BE2C (cell line): ENCODE measurements around the gene FGFRL1.

ENCODE experiments used
- DNase-seq: peaks from one replicate; pipeline ENCODE4 v3.0.0-alpha.2; 2020
- H3K27me3 ChIP-seq: fragments of 250-450 bp; sonication (Bioruptor Pico); 2 replicates; pipeline ENCODE4 v1.5.1; 2020; ENCODE audit warnings: mild to moderate bottlenecking
- H3K36me3 ChIP-seq: fragments of 250-450 bp; sonication (Bioruptor Pico); 2 replicates; pipeline ENCODE4 v1.5.1; 2020; ENCODE audit warnings: mild to moderate bottlenecking
- H3K4me1 ChIP-seq: fragments of 250-450 bp; sonication (Bioruptor Pico); 2 replicates; pipeline ENCODE4 v1.5.1; 2020
- H3K4me3 ChIP-seq: 2 replicates; pipeline ENCODE4 v1.5.1; 2011; ENCODE audit warnings: low read depth, low read length
- H3K9me3 ChIP-seq: fragments of 250-450 bp; sonication (Bioruptor Pico); 2 replicates; pipeline ENCODE4 v1.5.1; 2020
- CTCF ChIP-seq: IDR thresholded peaks from 2 replicates; pipeline ENCODE4 v1.5.1; 2012; ENCODE audit warnings: mild to moderate bottlenecking, low read depth, low read length

Gene FGFRL1

GRCh38 chr4:1018147-1019020, 7.0 kb downstream of the FGFRL1 start:
- Histone ChIP-seq H3K4me3 (no peak overlapping the region), H3K27me3 (peaks cover 4% of the 10 kb centered on the region; the same call in 1 of the 2 replicates), H3K36me3 (no peaks in the 10 kb centered on the region), H3K9me3 (no peaks in the 10 kb centered on the region), H3K4me1 (no peaks in the 10 kb centered on the region)
- TF ChIP-seq CTCF = no peak
- DNase-seq = no peak

DNA sequence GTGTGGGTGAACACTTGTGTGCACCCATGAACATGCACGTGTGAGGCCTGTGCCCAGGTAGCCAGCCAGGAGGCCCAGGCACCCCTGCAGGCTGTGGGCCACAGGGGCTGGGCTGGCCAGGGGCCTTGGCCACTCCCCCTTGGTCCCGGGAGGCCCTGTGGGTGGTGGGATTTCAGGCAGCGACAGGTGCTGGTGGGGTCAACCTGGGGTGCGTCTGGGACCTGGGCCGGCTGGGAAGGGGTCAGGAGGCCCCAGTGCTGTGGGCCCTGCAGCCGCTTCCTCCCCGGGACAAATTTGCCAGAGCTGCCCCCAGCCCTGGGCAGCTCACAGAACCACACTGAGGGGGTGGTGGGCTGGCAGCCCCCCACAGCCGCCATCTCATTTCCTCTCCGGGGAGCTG, 7.9 kb downstream of the FGFRL1 start:
- no peak for TF ChIP-seq CTCF
- H3K36me3 ChIP-seq = no peaks in the 10 kb centered on the region
- no peaks in the 10 kb centered on the region for H3K4me1 ChIP-seq
- H3K9me3 ChIP-seq = no peaks in the 10 kb centered on the region
- no peak overlapping the region for H3K4me3 ChIP-seq
- DNase-seq = no peak
- H3K27me3 ChIP-seq = peaks cover 4% of the 10 kb centered on the region; the same call in 1 of the 2 replicates

- TF ChIP-seq CTCF = no peak
- Histone ChIP-seq H3K4me1 (no peaks in the 10 kb centered on the region), H3K9me3 (no peaks in the 10 kb centered on the region), H3K4me3 (no peak overlapping the region), H3K36me3 (no peaks in the 10 kb centered on the region), H3K27me3 (peaks cover 4% of the 10 kb centered on the region; the same call in 1 of the 2 replicates)
- no peak for DNase-seq
These were observed 8.5 kb downstream of the FGFRL1 start for GRCh38 chr4:1019729-1020470.

GRCh38 chr4:1021386-1022050, 10.1 kb downstream of the FGFRL1 start:
- Histone ChIP-seq H3K27me3 (peaks cover 4% of the 10 kb centered on the region; the same call in 1 of the 2 replicates), H3K4me3 (no peak overlapping the region), H3K4me1 (no peaks in the 10 kb centered on the region), H3K9me3 (no peaks in the 10 kb centered on the region), H3K36me3 (no peaks in the 10 kb centered on the region)
- TF ChIP-seq CTCF = no peak
- DNase-seq = no peak

DNA sequence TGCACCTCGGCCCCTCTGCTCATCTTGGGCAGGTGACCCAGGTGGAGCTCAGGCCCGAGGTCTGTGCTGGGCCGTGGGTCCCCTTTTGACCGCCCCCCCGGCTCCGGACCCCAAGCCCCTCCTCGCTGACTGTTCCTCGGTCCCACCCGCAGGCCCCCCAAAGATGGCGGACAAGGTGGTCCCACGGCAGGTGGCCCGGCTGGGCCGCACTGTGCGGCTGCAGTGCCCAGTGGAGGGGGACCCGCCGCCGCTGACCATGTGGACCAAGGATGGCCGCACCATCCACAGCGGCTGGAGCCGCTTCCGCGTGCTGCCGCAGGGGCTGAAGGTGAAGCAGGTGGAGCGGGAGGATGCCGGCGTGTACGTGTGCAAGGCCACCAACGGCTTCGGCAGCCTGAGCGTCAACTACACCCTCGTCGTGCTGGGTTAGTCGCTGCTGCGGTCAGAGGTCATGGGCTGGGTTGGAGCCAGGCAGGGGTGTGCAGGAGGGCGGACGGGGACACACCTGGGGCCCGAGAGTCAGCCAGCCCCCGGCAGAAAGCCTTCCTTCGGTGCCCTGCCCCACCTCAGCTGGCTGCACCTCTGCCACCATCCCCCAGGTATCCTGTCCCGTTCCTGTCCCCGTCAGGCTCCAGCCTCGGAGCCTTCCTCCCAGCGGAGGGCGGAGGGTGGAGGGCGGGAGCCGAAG, 10.8 kb downstream of the FGFRL1 start:
- no peak for DNase-seq
- Histone ChIP-seq H3K36me3 (no peaks in the 10 kb centered on the region), H3K4me1 (no peaks in the 10 kb centered on the region), H3K4me3 (no peak overlapping the region), H3K27me3 (peaks cover 4% of the 10 kb centered on the region; the same call in 1 of the 2 replicates), H3K9me3 (no peaks in the 10 kb centered on the region)
- no peak for TF ChIP-seq CTCF
